ENCODE results near the gene ARID1B.
"Not testable (repeated sequence)": the region's sequence is repeated elsewhere in the genome, so short reads cannot be mapped to it uniquely, and the experiment has no call there.

DNA sequence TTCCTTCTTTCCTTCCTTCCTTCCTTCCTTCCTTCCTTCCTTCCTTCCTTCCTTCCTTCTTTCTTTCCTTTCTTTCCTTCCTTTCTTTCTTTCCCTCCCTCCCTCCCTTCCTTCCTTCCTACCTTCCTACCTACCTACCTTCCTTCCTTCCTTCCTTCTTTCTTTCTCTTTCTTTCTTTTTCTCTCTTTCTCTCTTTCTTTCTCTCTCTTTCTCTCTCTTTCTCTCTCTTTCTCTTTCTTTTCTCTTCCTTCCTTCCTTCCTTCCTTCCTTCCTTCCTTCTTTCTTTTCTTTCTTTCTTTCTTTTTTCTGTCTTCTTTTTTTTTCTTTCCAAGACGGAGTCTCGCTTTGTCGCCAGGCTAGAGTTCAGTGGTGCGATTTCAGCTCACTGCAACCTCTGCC lies 262.5 kb downstream of the ARID1B start:
- TF ChIP-seq, protein P1, sequence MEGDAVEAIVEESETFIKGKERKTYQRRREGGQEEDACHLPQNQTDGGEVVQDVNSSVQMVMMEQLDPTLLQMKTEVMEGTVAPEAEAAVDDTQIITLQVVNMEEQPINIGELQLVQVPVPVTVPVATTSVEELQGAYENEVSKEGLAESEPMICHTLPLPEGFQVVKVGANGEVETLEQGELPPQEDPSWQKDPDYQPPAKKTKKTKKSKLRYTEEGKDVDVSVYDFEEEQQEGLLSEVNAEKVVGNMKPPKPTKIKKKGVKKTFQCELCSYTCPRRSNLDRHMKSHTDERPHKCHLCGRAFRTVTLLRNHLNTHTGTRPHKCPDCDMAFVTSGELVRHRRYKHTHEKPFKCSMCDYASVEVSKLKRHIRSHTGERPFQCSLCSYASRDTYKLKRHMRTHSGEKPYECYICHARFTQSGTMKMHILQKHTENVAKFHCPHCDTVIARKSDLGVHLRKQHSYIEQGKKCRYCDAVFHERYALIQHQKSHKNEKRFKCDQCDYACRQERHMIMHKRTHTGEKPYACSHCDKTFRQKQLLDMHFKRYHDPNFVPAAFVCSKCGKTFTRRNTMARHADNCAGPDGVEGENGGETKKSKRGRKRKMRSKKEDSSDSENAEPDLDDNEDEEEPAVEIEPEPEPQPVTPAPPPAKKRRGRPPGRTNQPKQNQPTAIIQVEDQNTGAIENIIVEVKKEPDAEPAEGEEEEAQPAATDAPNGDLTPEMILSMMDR (IDR thresholded peaks at IDR 0.05 in 2 of 3, conservative IDR thresholded peaks at IDR 0.05 in 1 of 3; ENCODE audit: borderline replicate concordance in 1 of 3, insufficient read depth in 1 of 3, low read depth in 2 of 3, low read length in 2 of 3), result not testable (repeated sequence)
- TF ChIP-seq, protein P2, sequence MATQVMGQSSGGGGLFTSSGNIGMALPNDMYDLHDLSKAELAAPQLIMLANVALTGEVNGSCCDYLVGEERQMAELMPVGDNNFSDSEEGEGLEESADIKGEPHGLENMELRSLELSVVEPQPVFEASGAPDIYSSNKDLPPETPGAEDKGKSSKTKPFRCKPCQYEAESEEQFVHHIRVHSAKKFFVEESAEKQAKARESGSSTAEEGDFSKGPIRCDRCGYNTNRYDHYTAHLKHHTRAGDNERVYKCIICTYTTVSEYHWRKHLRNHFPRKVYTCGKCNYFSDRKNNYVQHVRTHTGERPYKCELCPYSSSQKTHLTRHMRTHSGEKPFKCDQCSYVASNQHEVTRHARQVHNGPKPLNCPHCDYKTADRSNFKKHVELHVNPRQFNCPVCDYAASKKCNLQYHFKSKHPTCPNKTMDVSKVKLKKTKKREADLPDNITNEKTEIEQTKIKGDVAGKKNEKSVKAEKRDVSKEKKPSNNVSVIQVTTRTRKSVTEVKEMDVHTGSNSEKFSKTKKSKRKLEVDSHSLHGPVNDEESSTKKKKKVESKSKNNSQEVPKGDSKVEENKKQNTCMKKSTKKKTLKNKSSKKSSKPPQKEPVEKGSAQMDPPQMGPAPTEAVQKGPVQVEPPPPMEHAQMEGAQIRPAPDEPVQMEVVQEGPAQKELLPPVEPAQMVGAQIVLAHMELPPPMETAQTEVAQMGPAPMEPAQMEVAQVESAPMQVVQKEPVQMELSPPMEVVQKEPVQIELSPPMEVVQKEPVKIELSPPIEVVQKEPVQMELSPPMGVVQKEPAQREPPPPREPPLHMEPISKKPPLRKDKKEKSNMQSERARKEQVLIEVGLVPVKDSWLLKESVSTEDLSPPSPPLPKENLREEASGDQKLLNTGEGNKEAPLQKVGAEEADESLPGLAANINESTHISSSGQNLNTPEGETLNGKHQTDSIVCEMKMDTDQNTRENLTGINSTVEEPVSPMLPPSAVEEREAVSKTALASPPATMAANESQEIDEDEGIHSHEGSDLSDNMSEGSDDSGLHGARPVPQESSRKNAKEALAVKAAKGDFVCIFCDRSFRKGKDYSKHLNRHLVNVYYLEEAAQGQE (IDR thresholded peaks at IDR 0.05; ENCODE audit: low read depth), result not testable (repeated sequence)
- TF ChIP-seq POLR2A (IDR thresholded peaks at IDR 0.05; ENCODE audit: borderline replicate concordance, extremely low read depth, insufficient read depth, insufficient read length); EZH2 (IDR thresholded peaks at IDR 0.05); POLR2AphosphoS5 (IDR thresholded peaks at IDR 0.05; ENCODE audit: low read depth, low read length); RAD21 (IDR thresholded peaks at IDR 0.05; ENCODE audit: low read depth): not testable (repeated sequence)
